HG02840 (cell line): ENCODE results near the gene FAHD1.

Experiments
- ATAC-seq: cut with Tn5 transposase; IDR thresholded peaks from one replicate; pipeline ENCODE4 v1.9.1; 2021; ENCODE audit warnings: mild to moderate bottlenecking, moderate library complexity, moderate number of reproducible peaks; ENCODE audit not compliant: unreplicated experiment, low FRiP score

FAHD1 gene

GRCh38 chr16:1878256-1878655 is 51.2 kb downstream of the FAHD1 start:
- ATAC-seq, result no peak
